ENCODE data around the gene GRIK3.
A peak's percentile ranks its signal among the peaks of the same experiment; 100 is the strongest.

GRIK3 gene

GRCh38 chr1:36977731-36978406 lies 56.4 kb downstream of the GRIK3 start:
- no peak for DNase-seq (ENCODE audit: low spot score)

- DNase-seq (ENCODE audit: low spot score) = no peak
These were observed 58.7 kb downstream of the GRIK3 start for GRCh38 chr1:36975642-36976041.

GRCh38 chr1:36973056-36973455 lies 61.3 kb downstream of the GRIK3 start:
- DNase-seq (ENCODE audit: low spot score) = no peak

- no peak for DNase-seq (ENCODE audit: low spot score)
These were observed 62.3 kb downstream of the GRIK3 start for GRCh38 chr1:36971852-36972618.

GRCh38 chr1:36968730-36969129 lies 65.6 kb downstream of the GRIK3 start:
- no peak for DNase-seq (ENCODE audit: low spot score)

- DNase-seq (ENCODE audit: low spot score) = peak; percentile 32
These were observed 68.1 kb downstream of the GRIK3 start for GRCh38 chr1:36966242-36966641.

- no peak for DNase-seq (ENCODE audit: low spot score)
These were observed 68.8 kb downstream of the GRIK3 start for GRCh38 chr1:36965275-36966159.

- no peak for DNase-seq (ENCODE audit: low spot score)
These were observed 69.5 kb downstream of the GRIK3 start for GRCh38 chr1:36964830-36965229.

GRCh38 chr1:36963006-36963405 lies 71.3 kb downstream of the GRIK3 start:
- no peak for DNase-seq (ENCODE audit: low spot score)

- DNase-seq (ENCODE audit: low spot score) = no peak
These were observed 73.2 kb downstream of the GRIK3 start for GRCh38 chr1:36961062-36961615.

GRCh38 chr1:36956570-36956969 lies 77.7 kb downstream of the GRIK3 start:
- no peak for DNase-seq (ENCODE audit: low spot score)

- no peak for DNase-seq (ENCODE audit: low spot score)
These were observed 79.3 kb downstream of the GRIK3 start for GRCh38 chr1:36955016-36955415.

GRCh38 chr1:36953061-36953460 lies 81.3 kb downstream of the GRIK3 start:
- no peak for DNase-seq (ENCODE audit: low spot score)

GRCh38 chr1:36951761-36952160 lies 82.6 kb downstream of the GRIK3 start:
- DNase-seq (ENCODE audit: low spot score) = no peak

GRCh38 chr1:36951292-36951750 lies 83.0 kb downstream of the GRIK3 start:
- DNase-seq (ENCODE audit: low spot score) = no peak

GRCh38 chr1:36950604-36951291 lies 83.6 kb downstream of the GRIK3 start:
- DNase-seq (ENCODE audit: low spot score) = no peak

GRCh38 chr1:36948606-36949005 lies 85.7 kb downstream of the GRIK3 start:
- DNase-seq (ENCODE audit: low spot score) = no peak

- no peak for DNase-seq (ENCODE audit: low spot score)
These were observed 86.2 kb downstream of the GRIK3 start for GRCh38 chr1:36948147-36948546.

- DNase-seq (ENCODE audit: low spot score) = no peak
These were observed 86.9 kb downstream of the GRIK3 start for GRCh38 chr1:36947384-36947783.

GRCh38 chr1:36944883-36945282 lies 89.4 kb downstream of the GRIK3 start:
- DNase-seq (ENCODE audit: low spot score) = no peak

- no peak for DNase-seq (ENCODE audit: low spot score)
These were observed 92.2 kb downstream of the GRIK3 start for GRCh38 chr1:36942148-36942547.

Measured in AG20443 (cell line).